Ectodermal cell (in vitro differentiated cells): ENCODE results near the gene ITM2B. TPM values are rescaled to one million over a fixed set of nuclear protein-coding genes. Genes with fewer than 3 reads are reported as not detected.

Source experiments
- H3K27ac ChIP-seq: 2 replicates; pipeline ENCODE4 v1.7.0; 2013; ENCODE audit warnings: mild to moderate bottlenecking, low read depth, low read length; ENCODE audit not compliant: insufficient read depth, poor library complexity, severe bottlenecking
- H3K27me3 ChIP-seq: 2 replicates; pipeline ENCODE4 v1.7.0; 2013; ENCODE audit warnings: mild to moderate bottlenecking, low read length; ENCODE audit not compliant: insufficient read depth, control insufficient read depth, poor library complexity, severe bottlenecking
- H3K36me3 ChIP-seq: one replicate; pipeline ENCODE4 v1.7.0; 2013; ENCODE audit warnings: low read length; ENCODE audit not compliant: control insufficient read depth, insufficient read depth
- H3K4me1 ChIP-seq: one replicate; pipeline ENCODE4 v1.7.0; 2013; ENCODE audit warnings: low read length; ENCODE audit not compliant: control insufficient read depth, insufficient read depth
- H3K4me3 ChIP-seq: 2 replicates; pipeline ENCODE4 v1.7.0; 2013; ENCODE audit warnings: low read depth, low read length, control low read depth; ENCODE audit not compliant: insufficient read depth
- H3K9me3 ChIP-seq: 2 replicates; pipeline ENCODE4 v1.7.0; 2013; ENCODE audit warnings: mild to moderate bottlenecking, low read length, moderate library complexity; ENCODE audit not compliant: control insufficient read depth
- WGBS, 2 experiments: methylation state at CpG; one replicate each; pipeline ENCODE4 v1.1.7; 2013; ENCODE audit warnings: missing lambda C conversion rate in 2 of 2; 5-methylcytosine and 5-hydroxymethylcytosine counted together
- polyA plus RNA-seq, 4 experiments: library from polyadenylated mRNA; stranded (reverse); fragments of 50-300 nt; gene quantifications; one replicate each; pipeline ENCODE4 v1.2.3, GENCODE V29; 2013

Gene ITM2B
- 146 TPM for polyA plus RNA-seq (2013, experiment 1 of 4)
- polyA plus RNA-seq (2013, experiment 2 of 4), result 177 TPM
- polyA plus RNA-seq (2013, experiment 3 of 4), result 174 TPM
- 199 TPM for polyA plus RNA-seq (2013, experiment 4 of 4)

DNA sequence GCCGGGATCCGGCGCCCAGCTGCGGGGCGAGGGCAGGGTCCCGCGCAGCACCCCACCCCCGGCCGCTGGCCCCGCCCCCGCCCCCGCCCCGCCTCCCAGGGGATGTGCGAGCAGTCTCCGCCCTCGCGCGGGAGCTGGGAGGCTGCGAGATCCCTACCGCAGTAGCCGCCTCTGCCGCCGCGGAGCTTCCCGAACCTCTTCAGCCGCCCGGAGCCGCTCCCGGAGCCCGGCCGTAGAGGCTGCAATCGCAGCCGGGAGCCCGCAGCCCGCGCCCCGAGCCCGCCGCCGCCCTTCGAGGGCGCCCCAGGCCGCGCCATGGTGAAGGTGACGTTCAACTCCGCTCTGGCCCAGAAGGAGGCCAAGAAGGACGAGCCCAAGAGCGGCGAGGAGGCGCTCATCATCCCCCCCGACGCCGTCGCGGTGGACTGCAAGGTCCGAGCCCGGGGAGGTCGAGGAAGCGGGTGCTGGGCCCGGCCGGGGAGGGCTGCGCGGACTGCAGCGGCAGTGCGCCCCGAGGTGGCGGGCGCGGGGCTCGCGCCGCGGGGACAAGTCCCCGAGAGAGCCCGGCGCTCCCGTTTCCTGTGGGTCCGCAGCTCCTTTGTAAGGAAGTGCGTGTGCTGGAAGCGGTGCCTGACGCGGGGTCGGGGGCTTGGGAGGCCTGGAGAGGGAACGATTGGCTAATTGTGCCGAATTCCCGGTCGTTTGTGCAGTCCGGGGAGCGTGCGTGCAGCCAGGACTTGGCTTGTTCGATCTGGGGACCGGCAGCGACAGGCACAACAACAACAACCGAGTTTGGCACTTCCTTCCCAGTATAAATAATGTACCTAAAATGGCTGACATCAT lies at the start of gene ITM2B:
Gene ITM2B (plus strand): TSS at position 161 of the 843 bp plus-strand sequence. CDS start 155 bp downstream, at position 316.
- Histone ChIP-seq H3K9me3 (no peaks in the 10 kb centered on the region), H3K27ac (peak within 1 kb of the TSS; percentile 56), H3K36me3 (no peaks in the 10 kb centered on the region), H3K4me3 (peak within 1 kb of the TSS; percentile 85), H3K4me1 (peaks cover 17% of the 10 kb centered on the region), H3K27me3 (peaks cover 11% of the 10 kb centered on the region)
- 0% methylated on average over 94 of the region's 94 CpGs for WGBS, 2 experiments

DNA sequence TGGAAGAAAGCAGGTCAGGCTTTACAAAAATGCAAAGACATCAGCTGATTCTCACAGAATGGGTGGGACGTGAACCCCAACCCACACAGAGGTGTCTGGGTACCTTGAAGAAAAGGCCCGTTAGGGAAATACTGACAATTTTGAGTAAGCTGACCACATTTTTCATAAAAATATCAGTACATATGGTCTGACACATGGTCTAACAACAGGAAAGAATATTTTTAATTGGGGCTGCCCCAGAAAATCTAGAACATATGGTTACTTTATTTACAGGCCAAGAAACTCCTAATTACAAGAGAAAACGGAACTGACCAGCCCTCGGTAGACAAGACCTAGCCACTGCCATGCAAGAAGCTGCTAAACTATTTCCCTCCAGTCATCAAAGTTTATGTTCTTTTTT lies 48.7 kb upstream of the ITM2B start:
- Histone ChIP-seq H3K27me3 (no peaks in the 10 kb centered on the region), H3K4me1 (no peaks in the 10 kb centered on the region), H3K27ac (no peak overlapping the region), H3K4me3 (no peak overlapping the region), H3K36me3 (no peaks in the 10 kb centered on the region), H3K9me3 (no peaks in the 10 kb centered on the region)
- WGBS, 2 experiments, result 89% methylated on average over 4 of the region's 4 CpGs

DNA sequence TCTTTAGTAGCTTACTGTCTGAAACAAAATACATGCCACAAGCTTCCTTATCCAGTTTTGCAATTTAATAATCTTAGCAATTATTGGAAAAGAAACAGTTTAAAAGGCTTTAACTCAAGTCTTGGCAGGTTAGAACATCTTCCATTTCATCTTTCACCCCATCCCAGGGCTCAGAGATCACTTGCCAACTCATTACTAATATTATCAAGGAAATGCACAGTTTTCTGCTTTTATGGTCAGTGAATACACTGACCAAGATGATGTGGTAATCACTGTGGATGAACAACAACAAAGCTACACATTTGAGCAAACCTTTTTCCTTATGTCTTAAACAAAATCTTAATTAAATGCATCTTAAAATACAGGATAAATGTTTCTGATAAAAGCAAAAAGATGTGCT lies 48.0 kb upstream of the ITM2B start:
- Histone ChIP-seq H3K27me3 (no peaks in the 10 kb centered on the region), H3K36me3 (no peaks in the 10 kb centered on the region), H3K27ac (no peak overlapping the region), H3K9me3 (no peaks in the 10 kb centered on the region), H3K4me1 (no peaks in the 10 kb centered on the region), H3K4me3 (no peak overlapping the region)

DNA sequence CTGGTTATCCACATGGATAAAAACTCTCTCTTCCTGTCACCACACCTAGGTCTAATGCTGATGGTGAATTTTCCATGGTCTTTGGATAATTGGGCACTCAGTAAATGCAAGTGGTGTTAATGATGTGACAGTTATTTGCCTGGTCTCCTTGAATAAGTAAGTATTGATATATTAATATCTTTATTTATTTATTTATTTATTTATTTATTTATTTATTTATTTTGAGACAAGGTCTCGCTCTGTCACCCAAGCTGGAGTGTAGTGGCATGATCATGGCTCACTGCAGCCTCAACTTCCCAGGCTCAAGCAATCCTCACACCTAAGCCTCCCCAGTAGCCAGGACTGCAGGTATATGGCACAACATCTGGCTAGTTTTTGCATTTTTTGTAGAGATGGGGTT lies 46.3 kb upstream of the ITM2B start:
- Histone ChIP-seq H3K4me3 (no peak overlapping the region), H3K27ac (no peak overlapping the region), H3K4me1 (no peaks in the 10 kb centered on the region), H3K36me3 (no peaks in the 10 kb centered on the region), H3K9me3 (no peaks in the 10 kb centered on the region), H3K27me3 (no peaks in the 10 kb centered on the region)
- WGBS, 2 experiments, result 83 to 91% methylated on average over 1 of the region's 1 CpG

DNA sequence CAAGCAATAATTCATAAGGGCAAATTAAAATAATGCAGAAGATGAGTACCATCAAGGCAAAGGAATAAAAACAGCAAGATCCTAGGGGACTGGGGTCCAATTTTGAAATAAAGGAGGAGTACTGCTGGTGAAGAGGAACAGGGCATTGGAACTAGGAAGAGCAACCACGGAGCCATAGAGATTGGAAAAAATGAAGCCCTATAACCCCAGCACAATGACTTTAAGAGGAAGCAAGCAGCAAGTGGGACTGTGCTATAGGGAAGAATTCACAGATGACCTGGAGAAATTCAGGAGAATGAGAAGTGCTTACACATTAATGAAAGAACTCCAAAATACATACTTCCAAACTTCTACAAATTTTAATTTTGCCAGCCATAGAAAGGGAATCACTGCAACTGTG lies 44.9 kb upstream of the ITM2B start:
- Histone ChIP-seq H3K27ac (no peak overlapping the region), H3K4me1 (no peaks in the 10 kb centered on the region)
- WGBS, 2 experiments, result 82 to 85% methylated on average over 1 of the region's 1 CpG

DNA sequence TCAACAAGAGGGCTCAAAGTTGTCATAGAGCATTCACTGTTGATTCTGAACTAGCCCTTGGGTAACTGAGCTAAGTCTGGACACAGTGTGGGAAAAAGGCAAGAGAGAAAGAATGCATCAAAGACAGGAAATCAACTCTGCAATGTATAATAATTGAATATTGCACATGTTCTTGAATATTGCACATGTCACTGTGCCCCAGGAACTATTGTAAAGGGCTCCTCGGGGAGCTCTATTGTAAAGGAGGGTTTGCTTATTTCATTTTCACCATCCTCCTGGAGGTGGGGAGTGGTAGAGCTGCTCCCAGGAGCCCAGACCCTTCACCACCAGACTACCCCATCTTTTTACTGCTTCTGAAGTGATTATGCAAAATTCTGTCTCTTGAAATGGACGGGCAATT lies 44.4 kb upstream of the ITM2B start:
- 71% methylated on average over 1 of the region's 2 CpGs; no CpG with 5 or more reads in 1 of the 2 experiments for WGBS, 2 experiments
- Histone ChIP-seq H3K36me3 (no peaks in the 10 kb centered on the region), H3K4me3 (no peak overlapping the region)

More for the DNA sequence above, 44.9 kb upstream of the ITM2B start:
- Histone ChIP-seq H3K4me3 (no peak overlapping the region), H3K36me3 (no peaks in the 10 kb centered on the region), H3K27me3 (no peaks in the 10 kb centered on the region), H3K9me3 (no peaks in the 10 kb centered on the region)

DNA sequence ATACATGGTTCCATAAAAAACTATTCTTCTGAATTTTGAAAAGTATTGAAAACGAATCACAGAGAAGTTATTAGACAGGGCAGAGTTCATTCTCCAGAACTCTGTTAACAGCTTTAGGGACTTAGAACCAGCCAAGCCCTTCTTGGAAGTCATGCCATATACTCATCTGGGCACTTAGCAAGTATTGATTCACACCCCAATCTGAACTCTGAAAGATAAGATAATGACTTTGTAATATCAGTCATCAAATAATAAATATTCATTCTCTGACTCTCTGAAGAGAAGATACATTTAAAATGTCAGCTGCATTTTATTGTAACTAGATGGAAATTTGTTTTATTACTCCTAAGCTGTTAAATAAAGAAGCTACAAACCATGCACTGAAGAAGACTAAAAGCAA lies 43.8 kb upstream of the ITM2B start:
- Histone ChIP-seq H3K27me3 (no peaks in the 10 kb centered on the region), H3K4me1 (no peaks in the 10 kb centered on the region), H3K27ac (no peak overlapping the region), H3K36me3 (no peaks in the 10 kb centered on the region), H3K9me3 (no peaks in the 10 kb centered on the region), H3K4me3 (no peak overlapping the region)
- WGBS, 2 experiments, result 87 to 90% methylated on average over 1 of the region's 1 CpG

More for the DNA sequence above, 44.4 kb upstream of the ITM2B start:
- H3K9me3 ChIP-seq, result no peaks in the 10 kb centered on the region
- no peaks in the 10 kb centered on the region for H3K27me3 ChIP-seq
- H3K4me1 ChIP-seq, result no peaks in the 10 kb centered on the region
- no peak overlapping the region for H3K27ac ChIP-seq

DNA sequence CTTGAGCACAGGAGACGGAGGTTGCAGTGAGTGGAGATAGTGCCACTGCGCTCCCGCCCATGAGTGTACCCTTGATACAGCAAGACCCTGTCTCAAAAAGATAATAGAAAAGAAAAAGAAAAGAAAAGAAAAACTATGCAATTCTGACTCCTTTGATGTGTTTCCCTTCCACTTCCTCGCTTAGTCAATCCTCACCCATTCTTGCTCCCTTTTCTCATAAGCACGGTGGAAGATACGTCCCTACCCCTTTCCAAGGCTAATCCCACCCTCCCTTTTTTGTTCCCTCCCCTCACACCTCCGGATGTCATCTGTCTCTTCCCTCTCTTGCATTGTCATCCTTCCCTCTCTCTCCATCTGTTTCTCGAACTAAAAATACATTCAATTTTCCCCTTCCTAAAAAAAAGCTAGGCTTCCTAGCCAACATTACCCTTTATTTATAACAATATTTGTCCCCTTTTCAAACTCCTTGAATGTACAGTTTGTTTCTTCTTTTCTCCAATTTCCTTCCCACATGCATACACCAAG lies 40.5 kb upstream of the ITM2B start:
- no peaks in the 10 kb centered on the region for H3K9me3 ChIP-seq
- 82 to 83% methylated on average over 8 of the region's 8 CpGs for WGBS, 2 experiments
- no peak overlapping the region for H3K27ac ChIP-seq
- H3K36me3 ChIP-seq, result no peaks in the 10 kb centered on the region
- no peaks in the 10 kb centered on the region for H3K27me3 ChIP-seq
- H3K4me3 ChIP-seq, result no peak overlapping the region
- H3K4me1 ChIP-seq, result no peaks in the 10 kb centered on the region

DNA sequence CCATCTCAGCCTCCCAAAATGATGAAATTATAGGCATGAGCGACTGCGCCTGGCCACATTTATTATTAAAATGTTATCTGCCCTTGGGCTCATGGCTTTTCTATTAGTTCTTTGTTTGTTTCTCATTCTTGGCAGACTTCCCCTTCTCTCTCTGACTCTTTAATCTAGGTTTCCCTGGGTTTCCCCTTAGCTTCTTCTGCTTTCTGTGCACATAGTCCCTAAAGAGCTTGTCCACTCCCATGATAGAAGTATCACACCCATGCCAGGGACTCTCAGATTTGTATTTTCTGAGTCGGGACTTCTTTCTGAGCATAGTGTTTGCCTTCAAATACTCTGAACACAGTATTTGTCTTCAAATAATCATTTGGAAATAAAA lies 38.6 kb upstream of the ITM2B start:
- Histone ChIP-seq H3K9me3 (no peaks in the 10 kb centered on the region), H3K4me3 (no peak overlapping the region), H3K27me3 (no peaks in the 10 kb centered on the region), H3K36me3 (no peaks in the 10 kb centered on the region), H3K4me1 (no peaks in the 10 kb centered on the region), H3K27ac (no peak overlapping the region)
- WGBS, 2 experiments, result 90 to 94% methylated on average over 3 of the region's 3 CpGs

DNA sequence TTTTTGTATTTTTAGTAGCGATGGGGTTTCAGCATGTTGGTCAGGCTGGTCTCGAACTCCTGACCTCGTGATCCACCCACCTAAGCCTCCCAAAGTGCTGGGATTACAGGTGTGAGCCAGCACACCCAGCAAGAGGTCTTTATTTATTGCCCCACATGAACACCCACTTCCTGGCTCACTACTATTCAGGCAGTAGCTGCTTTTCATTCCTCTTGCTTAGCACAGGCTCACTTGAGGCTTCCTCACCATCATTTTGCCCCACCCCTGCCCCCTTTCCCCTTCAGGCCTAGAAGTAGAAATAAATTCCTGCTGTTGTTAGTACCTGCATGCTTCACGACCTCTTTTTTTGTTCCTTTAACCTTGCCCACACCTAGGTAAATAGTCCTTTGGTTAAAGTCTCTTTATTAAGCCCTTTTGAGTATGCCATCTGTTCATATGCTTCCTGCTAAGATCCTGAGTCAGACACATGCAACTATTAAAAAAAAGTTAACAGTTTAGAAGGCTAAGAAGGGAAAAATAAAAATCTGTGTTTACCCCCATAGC lies 33.5 kb upstream of the ITM2B start:
- H3K4me1 ChIP-seq, result no peaks in the 10 kb centered on the region
- H3K27ac ChIP-seq, result no peak overlapping the region
- H3K36me3 ChIP-seq, result no peaks in the 10 kb centered on the region
- no peaks in the 10 kb centered on the region for H3K9me3 ChIP-seq
- WGBS, 2 experiments, result 84 to 89% methylated on average over 4 of the region's 4 CpGs
- H3K4me3 ChIP-seq, result no peak overlapping the region
- H3K27me3 ChIP-seq, result no peaks in the 10 kb centered on the region
